Measurements from ENCODE around the gene LIFR.

Gene LIFR

DNA sequence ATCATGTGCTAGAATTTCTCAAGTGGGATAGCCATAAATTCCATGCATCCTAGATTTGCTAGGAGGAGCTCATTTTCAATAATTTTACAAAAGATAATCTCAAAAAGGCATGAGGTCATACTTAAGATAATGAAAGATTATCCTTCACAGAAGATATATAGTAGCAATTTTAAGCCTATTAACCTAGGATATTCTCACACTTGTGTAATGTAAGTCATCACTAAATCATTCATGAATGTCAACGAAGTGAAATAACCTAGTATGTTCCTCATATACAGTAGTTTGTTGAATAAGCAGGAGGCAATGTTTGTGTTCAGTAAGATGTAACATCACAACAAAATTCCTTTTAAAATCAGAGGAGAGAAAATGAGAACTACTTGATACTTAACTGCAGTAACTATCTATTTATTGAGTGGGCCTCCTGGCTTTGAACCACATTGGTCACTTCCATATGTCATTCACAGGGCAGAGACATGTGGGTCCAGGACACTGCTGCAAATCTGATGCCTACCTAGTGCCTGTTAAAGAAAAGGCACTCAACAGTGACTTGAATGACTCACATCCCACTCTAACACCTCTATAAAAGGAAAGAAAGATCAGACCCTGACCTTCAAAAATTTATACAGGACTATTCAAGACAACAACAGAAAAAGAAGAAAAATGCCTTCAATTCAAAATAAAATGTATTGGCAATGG is 8.2 kb downstream of the LIFR start:
- no peak for DNase-seq (ENCODE audit: low read depth in 2 of 2)

DNA sequence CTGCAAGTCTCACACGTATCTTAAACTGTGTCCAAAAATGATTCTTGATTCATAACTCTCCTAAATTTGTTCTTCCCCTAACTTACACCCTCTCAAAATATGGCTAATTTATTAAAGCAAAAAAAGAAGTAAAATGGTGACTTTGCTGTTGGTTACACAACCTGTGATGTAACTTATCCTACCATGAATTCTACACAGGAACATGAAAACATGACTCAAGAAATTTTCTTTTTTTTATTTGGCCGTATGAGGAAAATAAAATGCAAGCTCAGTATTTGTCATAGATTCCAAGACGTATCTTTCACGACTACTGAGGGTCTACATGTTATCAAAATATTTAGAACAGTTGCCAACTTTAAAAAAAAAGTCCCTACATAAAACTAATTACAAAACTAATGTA is 9.2 kb downstream of the LIFR start:
- no peak for DNase-seq (ENCODE audit: low read depth in 2 of 2)

DNA sequence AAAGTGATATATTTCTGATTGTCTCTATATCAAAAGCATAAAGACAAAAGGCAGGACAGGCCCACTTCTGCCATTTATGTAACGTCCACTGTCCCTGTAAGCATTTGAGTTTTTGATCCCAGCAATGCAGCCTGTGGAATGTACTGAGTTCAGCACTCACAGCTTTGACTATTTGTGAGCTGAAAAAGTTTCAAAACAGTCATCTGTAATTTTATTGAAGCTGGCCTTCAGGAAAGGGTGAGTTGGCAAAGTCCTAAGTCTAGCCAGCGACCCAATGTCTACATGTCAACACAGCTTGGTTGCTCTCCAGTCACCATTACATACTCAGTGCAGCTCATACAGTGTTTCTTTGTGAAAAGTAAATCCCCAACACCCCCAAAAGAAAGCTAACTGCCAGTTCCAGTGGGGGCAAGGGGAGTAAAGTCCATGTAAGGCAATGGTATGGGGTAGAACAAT is 9.7 kb downstream of the LIFR start:
- no peak for DNase-seq (ENCODE audit: low read depth in 2 of 2)

DNA sequence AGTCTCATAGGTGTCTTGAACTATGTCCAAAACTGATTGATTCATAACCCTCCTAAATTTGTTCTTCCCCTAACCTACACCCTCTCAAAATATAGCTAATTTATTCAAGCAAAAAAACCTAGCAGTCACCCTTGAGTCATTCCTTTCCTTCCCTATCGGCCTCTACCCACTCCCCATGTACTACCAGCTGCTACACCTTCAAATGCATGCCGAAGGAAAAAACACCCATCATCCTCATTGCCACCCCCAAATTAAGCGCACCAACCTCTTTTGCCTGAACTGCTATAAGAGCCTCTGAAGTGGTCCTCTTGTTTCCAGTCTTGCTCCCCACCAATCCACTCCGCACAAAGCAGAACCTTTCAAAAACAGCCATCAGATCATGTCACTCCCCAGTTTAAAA is 12.6 kb downstream of the LIFR start:
- DNase-seq (ENCODE audit: low read depth in 2 of 2) = no peak

DNA sequence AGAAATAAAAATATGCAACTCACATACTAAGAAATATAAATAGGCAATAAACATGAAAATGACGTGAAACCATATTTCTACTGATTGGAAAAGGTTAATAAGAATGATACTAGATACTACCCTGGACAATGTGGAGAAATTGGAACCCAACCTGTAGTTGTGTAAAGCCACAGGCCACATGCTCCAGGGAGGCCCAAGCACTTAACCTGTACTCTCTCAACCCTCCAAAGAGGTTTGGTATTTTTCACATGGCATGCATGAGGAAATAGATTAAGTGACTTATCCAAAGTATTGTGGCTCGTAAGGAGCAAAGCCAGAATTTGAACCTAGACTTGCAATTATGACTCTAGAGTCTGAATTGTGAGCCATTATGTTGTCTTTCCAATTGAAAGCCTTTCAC is 13.4 kb downstream of the LIFR start:
- no peak for DNase-seq (ENCODE audit: low read depth in 2 of 2)

DNA sequence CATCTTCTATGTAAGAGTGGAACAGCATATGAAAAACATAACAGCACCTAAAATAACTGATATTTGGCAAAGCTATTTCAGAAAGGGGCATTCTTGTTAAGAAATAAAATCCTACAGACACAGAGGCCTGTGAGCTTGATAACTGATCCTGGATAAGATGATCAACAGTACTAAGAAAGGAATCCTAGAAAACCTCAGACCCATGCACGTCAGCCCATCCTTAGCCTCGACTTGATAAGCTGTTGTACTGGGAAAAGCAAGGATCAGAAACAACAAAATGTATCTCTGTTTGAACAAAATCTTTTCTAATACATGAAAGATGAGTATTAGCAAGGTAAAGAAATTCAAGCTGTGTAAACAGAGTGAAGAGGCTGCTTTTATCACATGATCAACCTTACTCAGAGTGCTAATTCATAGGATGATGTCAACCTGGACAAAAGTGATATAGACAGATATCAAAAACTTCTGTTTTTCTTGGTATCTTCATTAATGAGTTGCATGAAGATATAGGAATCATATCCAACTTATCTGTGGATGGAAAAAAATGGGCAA is 15.2 kb downstream of the LIFR start:
- no peak for DNase-seq (ENCODE audit: low read depth in 2 of 2)

DNA sequence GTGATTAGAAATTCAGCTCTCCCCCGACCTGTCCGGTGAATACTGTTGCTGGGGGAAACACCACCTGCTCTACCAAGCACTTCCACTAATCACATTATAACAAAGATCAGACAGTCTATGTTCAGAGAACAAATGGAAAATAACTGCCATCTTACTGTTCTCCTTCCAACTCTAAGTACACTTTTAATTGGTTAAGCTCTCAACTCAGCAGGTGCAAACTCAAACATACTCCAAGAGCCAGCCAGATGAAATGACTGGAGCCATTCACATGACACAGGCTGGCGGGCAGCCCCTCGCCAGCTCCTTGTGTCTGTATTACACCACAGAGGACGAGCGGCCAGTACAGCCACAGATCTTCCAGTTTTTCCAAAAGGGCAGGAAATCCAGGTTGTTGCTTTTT is 16.1 kb downstream of the LIFR start:
- no peak for DNase-seq (ENCODE audit: low read depth in 2 of 2)

DNA sequence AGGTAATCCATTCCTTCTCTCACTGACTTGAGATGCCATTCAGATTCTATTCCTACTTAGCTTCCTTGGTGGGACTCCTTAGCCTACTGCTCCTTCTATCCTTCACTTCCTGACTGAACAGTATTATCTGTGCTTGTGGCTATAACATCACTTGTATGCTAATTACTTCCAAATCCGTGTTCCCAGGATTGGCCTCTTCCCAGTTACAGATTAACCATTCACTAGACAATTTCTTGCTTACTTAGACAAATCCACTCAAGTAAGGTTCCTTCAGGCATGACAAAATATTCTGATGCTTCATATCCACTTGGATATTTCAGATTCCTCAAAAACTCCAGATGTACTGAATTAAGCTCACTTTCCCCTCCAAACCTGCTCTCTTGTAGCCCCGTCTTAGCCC is 18.3 kb downstream of the LIFR start:
- no peak for DNase-seq (ENCODE audit: low read depth in 2 of 2)

DNA sequence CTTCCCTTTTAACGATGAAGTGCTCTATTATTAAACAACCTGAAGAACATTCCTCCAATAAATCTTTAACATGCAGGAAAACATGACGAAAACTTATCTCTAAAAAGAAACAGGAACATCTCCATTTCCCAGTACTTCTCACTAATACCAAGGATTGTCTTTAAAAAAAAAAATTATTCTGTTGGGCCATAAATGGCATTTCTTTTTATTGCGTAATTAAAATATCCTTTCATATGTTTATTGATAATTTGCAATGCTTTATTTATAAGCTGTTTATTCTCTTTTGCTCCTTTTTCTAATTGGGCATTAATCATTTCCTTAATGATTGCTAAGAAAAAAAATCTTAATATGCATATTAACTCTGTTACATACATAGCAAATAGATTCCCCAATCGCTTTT is 18.9 kb downstream of the LIFR start:
- no peak for DNase-seq (ENCODE audit: low read depth in 2 of 2)

DNA sequence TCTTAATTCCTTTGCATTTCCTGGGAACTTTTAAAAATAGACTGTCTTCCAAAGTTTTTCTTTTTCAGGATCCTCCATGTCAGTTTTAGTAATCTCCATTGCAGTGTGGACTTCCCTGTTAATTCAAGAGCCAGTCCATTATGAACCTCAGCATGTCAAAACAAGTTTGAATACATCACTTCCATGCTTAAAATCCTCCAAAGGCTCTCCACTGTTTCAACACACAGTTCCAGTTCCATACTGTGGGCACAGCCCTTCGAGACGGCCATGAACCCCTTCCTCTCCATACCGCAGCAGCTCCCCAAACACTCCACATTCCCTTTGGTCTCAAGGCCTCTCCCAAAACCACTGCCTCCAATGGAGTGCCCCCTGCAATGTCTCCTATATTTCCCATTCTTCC is 19.5 kb downstream of the LIFR start:
- DNase-seq (ENCODE audit: low read depth in 2 of 2) = no peak

DNA sequence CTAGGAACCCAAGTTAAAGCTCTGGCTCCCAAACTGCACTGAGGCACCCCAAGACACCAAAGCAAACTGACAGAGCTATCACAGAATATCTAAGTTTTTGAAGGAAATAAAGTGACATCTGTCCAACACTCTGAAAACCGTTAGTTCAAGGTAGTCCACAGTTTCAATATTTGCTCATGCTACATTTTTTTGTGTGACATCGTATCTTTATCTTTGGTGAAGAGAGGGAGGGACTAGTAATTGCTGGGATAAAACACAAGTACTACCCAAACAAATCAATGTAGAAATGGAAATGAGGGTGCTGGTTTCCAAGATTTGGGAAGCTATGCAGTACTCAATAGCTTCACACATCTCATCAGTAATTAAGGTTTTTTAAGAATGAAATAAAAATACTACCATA is 20.6 kb downstream of the LIFR start:
- DNase-seq (ENCODE audit: low read depth in 2 of 2) = no peak

DNA sequence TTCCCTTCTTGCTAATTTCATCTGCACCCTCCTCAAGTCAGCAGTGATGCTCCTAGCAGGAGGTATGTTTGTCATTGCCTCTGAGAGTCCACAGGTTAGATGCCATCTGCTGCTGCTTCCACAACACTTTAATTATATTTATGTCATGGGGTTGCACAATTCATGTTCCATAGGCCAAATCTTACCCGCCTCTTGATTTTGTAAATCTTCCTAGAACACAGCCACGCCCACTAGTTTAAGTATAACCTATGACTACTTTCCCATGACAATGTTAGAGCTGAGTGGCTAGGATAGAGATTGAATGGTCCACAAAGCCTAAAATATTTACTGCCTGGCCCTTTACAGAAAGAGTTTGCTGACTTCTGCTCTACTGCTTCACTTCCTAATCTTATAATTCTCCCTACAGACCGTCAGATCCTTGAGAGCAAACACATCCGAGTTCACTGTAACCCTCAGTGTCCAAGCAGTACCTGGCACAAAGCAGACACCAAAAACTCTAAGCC is 21.1 kb downstream of the LIFR start:
- DNase-seq (ENCODE audit: low read depth in 2 of 2) = no peak

DNA sequence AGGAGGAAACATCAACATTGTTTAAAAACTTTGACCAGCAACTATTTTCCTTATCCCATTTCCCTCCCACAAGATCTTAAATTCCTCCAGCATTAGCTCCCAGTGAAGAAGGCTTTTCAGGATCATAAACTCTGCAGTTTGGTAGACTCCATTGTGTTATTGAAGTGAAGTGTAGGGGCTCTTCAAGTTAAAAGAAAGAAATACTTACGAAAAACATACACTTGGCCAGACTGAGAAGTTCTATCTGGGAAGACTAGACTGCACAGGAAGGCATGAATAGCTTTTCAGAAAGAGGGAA is 22.3 kb downstream of the LIFR start:
- DNase-seq (ENCODE audit: low read depth in 2 of 2) = no peak

DNA sequence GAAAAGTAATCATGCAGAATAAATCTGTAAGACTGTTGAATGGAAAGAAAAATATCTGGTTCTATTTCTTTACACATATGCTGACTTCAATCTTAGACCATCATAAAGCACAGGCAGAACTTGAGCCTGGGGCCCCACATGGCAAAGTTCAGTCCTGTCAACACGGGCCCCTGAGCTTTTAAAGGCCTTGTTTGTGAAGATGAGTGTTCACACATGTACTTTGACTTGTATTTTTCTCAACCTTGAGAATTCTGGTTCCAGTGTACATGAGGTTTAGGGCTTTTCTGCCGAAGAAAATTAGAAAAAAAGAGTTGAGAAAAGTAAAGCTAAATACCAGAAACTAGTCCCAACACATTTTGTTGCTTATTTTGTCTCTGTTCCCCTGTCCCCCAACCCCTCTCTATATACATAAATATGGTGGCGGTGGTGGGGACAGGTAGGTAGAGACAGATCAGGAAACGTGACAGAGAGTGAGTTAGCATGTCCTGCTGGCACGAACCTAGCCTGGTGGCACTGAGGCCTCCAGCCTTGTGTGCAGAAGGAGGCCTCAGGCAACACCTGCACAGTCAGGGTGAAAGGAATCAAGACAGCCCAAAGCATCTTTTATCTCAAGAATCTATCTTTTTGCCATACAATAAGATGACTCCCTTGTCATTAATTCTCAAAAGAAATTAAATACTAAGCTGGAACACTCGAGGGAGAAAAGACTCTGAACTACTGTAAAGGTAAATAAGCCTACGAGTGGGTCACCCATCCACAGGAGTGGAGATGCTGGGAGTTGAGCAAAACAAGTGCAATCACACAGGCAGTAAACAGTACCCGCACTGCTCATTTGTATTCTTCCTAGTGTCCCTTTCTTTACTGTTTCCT is 22.9 kb downstream of the LIFR start:
- no peak for DNase-seq (ENCODE audit: low read depth in 2 of 2)

DNA sequence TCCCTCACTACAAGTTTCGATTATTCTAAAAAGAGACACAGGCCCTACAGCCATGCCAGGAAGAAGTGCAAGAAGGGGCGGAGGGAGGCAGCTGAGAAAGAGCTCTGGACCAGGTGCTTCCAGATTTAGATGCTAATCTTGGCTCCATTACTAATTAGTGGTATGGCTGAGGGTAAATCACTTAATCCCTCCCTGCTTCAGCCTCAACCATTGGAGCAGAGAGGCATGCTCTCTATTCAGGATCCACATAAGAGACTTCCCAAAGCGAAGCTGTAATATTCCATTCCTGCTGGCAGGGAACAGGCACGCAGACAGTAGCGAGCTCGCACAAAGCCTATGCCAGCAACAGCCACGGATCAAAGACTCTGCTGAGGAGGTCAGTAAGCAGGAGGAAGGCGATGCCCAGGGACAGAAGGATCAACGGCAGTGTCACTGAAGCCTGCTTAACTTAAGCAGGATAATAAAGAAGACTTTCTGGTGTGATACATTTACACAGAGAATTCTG is 24.2 kb downstream of the LIFR start:
- DNase-seq (ENCODE audit: low read depth in 2 of 2) = no peak

DNA sequence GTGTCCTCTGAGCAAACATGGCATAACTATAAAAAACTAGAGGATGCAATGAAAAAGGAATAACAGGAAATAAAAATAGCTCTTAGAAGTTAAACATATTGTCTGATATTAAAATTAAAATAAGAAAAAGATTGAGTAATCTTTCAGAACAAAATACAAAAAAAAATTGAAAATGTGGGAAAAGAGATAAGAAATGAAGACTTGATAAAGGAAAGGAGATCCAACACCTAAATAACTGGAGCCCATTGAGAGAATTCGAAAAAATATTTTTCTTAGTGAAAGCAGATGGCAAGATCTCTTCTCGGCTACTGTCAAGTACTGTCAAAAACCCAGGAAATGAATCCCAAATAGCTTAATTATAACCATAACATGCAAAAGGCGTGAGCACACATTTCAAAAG is 24.9 kb downstream of the LIFR start:
- no peak for DNase-seq (ENCODE audit: low read depth in 2 of 2)

DNA sequence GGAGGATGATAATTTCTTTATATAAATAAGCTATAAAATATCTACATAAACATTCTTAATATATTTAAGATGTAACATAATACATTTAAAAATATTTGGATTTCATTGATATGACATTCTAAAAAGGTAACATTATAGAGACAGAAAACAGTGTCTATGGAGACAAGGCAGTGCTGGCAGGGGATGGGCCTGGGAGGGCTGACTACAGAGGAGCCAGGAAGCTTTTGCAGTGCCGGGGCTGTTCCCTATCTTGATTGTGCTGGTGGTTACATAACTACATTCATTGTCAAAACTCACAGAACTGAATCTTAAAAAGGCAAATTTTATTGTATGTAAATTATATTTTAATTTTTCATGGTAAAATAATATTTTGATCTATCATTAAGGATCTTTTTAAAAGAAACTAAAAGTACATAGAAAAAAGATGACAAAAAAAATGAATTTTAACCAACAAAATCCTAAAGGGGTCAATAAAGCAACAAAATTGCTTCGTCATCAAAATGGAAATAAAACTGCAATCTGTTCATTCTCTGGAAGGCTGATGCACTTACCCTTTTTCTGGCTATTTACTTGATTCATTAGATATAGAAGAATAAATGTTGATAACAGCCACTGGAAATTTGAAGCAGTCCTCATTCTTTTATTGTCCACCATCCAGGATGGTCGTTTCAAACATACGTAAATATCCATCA is 26.3 kb downstream of the LIFR start:
- no peak for DNase-seq (ENCODE audit: low read depth in 2 of 2)

DNA sequence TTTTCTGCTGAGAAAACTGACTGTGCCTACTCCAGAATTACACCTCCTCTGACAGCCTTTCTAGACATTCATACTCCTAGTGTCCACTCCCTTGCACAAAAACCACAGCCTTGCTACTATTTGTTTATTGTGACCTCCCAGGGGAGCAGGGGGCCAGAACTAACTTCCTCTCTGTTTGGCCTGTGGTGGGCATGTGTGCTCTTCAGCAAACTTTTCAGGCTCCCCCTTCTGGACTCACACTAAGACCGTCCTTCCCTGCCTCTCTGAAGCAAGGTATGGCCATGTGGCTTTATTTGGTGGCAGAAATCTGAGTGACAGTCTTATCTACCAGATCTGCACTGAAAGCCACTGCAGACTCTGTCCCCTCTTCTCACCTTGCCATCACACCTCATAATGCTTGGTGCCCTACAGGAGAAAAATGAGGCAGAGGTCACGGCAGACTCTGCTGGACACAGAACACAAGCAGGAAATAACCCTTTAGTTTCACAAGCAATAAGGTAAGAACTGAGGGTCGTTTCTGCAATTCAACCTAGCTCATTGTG is 28.2 kb downstream of the LIFR start:
- DNase-seq (ENCODE audit: low read depth in 2 of 2) = no peak

DNA sequence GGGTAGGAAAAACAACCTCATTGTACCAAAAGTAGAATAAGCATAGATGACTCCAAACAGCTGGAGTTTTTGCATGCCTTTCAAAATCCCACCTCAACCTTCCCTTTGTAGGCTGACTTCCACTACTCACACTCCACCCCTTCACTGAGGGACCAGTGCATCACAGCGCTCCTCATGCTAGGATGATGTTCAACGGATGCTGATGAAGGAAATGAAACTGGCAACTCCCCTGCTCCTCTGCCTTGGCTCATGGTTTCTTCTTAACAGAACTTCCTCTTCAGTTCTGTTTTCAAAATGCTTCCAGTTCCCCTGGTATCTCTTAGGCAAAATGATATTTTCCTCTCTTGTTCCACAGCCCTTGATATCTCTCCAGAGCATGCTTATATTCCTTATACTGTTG is 29.0 kb downstream of the LIFR start:
- DNase-seq (ENCODE audit: low read depth in 2 of 2) = no peak

DNA sequence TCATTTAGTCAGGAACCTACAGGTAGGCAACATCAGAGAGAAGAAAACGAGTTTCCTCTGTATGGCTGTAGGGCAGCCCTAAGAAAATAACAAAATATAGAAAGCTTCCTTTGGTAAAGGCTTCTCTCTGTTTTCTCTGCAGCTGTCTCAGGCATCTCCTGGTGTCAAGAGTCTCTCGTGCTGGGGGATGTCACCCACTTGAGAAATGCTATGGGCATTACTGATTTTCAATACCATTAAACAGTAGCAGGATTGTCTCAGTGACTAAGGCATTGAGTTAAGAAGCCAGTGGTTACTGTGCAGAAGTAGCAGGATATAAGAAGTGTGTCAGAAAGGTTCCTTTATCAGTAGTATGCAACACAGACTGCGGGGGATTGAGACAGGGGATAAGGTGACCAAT is 32.4 kb downstream of the LIFR start:
- DNase-seq (ENCODE audit: low read depth in 2 of 2) = no peak

DNA sequence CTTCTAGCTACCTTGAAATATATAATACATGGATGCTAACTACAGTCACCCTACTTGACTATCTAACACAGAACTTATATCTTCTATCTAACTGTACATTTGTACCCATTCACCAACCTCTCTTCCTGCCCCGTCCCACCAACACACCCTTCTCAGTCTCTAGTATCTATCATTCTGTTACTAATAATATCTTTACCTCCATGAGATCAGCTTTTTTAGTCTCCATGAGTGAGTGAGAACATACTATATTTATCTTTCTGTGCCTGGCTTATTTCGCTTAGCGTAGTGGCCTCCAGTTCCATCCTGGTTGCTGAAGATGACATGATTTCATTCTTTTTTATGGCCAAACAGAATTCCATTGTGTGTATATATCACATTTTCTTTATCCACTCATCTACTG is 37.0 kb downstream of the LIFR start:
- DNase-seq (ENCODE audit: low read depth in 2 of 2) = no peak

DNA sequence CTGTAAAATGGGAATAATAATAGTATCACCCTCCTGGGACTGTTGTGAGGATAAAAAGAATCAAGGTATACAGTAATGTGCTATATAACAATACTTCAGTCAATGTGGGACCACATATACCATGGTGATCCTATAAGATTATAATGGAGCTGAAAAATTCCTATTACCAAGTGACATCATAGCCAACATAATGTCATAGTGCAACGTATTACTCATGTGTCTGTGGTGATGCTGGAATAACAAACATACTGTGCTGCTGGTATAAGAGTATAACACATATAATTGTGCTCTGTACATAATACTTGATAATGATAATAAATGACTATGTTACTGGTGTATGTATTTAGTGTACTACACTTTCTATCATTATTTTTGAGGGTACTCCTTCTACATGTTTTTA is 38.1 kb downstream of the LIFR start:
- DNase-seq (ENCODE audit: low read depth in 2 of 2) = no peak
